Activated effector memory CD4-positive, alpha-beta T cell treated with Interleukin-2 at 50 U/mL for 16 hours (primary cell): ENCODE measurements around the gene SHANK1.
"Not testable (repeated sequence)": the region's sequence is repeated elsewhere in the genome, so short reads cannot be mapped to it uniquely, and the experiment has no call there.

Experiments used
- DNase-seq: peaks from one replicate; pipeline ENCODE4 v3.0.0-alpha.2; 2020

Gene SHANK1

DNA sequence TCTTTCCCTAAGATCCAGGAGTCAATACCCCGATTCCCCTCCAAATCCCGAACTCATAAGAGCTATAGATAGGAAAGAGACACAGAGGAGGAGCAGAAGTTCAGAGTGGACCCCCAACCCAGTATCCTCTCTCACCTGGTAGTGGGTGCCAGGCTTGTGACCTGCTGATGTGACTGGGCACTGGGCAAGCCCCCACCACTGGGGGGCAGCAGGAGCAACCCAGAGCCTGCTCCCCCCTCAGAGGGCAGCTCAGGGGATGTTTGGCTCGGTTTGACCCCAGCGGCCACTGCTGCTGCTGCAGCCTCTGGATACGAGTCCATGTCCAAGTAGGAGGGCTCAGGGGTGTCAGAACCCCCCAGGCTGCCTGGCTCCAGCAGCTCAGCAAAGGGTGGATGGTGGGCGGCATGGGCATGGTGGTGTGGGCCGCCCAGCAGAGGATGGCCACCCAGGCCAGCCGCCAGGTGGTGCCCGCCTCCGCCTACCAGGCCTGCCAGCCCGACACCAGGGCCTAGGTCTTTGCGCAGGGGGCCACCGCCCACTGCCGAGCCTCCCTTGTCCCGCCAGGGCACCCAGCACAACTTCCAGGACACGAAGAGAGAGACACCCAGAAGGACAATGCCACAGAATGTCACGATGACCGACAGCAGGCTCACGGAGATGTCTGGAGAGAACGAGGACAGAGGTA lies 87.3 kb downstream of the SHANK1 start:
- DNase-seq: no peak

DNA sequence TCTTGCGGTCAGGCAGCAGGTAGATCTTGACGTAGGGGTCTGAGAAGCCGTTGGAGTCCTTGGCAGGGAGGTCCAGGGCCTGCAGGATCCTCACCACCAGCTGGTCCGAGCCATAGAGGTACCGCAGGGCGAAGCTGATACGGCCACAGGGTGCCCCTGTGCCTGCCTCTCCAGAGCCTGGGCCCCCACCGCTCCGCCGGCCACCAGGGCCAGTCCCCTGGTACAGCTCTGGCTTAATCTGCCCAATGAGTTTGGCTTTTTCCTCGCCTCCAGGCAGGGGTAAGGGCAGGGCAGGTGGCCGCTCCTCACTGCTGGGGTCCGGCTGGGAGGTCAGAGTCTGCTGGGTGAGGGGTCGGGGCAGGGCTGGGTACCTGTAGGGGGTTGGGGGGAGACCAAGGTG lies 89.8 kb downstream of the SHANK1 start:
- DNase-seq: no peak

DNA sequence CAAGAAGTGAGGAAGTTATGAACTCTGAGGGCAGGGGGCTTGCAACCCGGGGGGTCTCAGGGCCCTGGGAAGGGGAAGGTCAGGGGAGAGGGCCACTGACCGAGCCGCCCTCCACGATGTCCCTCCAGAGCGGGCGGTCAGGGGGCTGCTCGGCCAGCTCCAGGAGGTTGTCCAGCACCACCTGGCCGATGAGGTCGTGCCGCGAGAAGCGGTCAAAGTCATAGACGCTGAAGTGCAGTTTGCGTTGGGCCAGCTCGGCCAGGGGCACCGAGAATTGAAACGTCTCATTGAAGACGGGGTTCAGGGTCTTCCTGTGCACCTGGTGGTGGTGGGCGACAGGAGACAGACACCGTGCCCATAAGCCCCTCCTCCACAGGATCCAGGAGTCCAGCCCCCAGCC lies 90.4 kb downstream of the SHANK1 start:
- no peak for DNase-seq

DNA sequence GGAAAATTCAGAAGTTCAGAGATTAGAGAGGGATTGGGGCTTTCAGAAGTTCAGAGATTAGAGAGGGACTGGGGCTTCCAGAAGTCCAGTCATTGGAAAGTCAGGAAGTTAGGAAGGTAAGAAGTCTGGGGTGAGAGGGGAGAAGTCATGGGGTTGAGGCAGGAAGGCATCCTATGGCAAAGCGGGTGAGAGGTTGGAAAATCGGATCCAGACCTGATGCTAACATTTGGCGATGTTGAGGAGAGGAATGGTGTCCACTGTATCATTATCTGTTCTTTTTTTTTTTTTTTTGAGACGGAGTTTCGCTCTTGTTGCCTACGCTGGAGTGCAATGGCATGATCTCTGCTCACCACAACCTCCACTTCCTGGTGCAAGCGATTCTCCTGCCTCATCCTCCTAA lies 91.1 kb downstream of the SHANK1 start:
- no peak for DNase-seq

DNA sequence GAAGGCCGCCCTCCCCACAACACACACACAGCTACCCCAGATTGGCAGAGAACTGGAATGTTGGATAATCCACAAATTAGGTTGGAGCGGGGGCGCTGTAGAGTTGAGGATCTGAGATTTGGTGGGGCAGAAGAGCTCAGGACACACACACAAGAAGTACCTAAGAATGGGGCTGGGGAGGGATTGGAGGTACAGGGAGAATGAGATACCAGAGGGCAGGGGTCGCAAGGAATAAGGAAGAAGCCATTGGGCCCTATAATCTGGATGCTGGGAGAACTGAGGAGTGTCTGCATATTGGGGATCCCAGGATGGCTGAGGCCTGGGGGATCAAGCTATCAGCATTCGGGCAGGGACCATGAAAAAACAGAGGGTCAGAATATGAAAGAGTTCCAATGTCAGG lies 91.5 kb downstream of the SHANK1 start:
- DNase-seq: no peak

DNA sequence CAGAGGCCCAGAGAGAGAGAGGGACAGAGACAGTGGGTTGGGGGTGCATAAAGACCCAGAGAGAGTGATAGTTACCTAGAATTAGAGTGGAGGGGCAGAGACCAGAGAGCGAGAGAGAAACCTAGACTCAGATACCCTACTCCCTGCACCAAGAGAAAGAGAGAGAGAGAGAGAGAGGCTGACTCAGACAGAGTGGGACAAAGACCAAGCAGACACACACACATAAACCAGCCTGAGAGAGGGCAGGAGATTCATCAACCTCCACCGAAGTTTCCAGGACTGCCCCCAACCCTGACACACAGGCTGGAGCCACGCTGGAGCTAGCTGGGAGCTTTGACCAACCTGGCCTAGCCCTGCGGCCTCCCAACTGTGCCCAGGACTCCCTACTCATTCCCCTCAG lies 92.8 kb downstream of the SHANK1 start:
- no peak for DNase-seq

DNA sequence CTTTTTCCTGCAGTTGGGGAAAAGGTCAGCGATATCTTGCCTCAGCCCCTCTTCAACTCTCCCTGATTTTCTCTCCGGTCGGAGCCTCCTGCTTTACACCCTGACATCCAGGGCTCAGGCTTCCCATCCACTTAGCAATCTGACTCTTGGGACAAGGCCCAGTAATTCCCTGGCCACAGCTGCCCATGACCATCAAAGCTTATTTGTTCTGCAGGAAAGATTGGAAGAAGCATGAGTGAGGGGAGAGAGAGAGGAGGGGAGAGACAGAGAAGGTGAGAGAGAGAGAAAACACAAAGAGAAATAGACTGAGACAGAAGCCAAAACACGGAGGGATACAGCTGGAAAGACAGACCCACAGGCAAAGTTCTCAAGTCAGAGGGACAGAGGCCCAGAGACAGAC lies 93.6 kb downstream of the SHANK1 start:
- no peak for DNase-seq

DNA sequence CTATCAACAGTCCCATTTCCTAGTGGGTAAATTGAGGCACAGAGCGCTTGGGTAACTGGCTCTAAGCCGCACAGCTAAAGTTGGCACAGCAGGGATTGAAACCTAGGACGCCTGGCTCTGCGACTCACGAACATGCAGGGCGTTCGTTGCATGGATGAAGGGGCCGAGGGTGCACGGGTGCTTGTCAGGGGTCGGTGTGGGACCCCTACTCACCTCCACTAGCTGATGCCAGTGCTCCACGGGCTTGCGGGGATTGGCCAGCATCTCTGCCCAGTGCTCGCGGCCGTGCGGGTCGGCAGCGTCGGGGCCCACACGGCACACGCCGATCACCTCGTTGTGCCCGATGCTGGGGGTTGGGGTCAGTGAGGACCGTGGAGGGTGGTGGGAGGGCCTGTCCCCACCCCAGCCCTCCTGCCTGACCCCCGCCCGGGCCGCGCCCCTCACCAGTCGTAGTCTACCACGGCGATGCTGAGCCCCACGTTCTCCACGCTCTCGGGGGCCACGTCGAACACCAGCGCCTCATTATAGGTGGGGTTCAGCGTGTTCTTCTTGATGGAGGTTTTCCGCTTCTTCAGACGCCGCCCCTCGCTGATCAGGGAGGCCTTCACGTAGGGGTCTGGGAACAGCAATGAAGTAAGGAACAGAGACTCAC lies 94.5 kb downstream of the SHANK1 start:
- DNase-seq: no peak

DNA sequence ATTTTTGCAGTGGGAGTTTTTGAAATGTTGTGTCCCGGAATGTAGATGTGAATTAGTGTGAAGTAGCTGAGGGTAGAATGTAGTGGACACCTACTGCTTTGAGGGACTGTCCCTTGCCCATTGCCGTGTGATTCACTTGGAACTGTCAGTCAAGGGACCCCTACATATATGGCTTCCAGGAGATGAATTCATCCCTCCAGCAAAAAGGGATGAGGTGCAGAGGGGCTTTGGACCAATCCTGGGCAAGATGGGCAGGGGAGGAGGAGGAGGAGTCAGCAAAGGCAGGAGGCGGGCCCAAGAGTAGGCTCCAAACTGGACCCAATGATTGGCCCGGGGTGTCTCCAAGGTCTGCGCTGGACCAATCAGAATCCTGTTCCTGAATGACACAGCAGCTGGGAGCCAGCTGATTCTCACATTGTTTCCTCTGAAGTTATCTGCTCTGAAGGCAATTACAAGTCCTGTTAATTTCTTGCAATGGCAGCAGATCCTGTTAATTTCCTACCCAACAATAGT lies 99.2 kb downstream of the SHANK1 start:
- DNase-seq: not testable (repeated sequence)

DNA sequence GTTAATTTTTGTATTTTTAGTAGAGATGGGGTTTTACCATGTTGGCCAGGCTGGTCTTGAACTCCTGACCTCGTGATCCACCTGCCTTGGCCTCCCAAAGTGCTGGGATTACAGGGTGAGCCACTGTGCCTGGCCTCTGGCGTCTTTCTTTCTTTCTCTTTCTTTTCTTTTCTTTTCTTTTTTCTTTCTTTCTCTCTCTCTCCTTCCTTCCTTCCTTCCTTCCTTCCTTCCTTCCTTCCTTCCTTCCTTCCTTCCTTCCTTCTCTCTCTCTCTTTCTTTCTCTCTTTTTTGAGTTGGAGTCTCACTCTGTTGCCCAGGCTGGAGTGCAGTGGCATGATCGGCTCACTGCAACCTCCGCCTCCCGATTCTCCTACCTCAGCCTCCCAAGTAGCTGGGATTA lies 100.4 kb downstream of the SHANK1 start:
- DNase-seq: not testable (repeated sequence)

DNA sequence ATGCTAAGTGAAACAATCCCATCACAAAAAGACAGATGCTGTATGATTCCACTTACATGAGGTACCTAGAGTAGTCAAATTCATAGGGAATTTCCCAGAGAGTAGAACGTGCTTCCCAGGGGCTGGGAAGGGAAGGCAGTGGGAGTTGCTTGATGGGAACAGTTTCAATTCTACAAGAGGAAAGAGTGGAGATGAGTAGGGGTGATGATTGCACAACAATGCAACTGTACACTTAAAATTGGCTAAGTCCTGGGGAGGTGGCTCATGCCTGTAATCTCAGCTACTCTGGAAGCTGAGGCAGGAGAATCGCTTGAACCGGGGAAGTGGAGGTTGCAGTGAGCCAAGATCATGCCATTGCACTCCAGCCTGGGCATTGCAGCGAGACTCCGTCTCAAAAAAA lies 101.2 kb downstream of the SHANK1 start:
- not testable (repeated sequence) for DNase-seq

DNA sequence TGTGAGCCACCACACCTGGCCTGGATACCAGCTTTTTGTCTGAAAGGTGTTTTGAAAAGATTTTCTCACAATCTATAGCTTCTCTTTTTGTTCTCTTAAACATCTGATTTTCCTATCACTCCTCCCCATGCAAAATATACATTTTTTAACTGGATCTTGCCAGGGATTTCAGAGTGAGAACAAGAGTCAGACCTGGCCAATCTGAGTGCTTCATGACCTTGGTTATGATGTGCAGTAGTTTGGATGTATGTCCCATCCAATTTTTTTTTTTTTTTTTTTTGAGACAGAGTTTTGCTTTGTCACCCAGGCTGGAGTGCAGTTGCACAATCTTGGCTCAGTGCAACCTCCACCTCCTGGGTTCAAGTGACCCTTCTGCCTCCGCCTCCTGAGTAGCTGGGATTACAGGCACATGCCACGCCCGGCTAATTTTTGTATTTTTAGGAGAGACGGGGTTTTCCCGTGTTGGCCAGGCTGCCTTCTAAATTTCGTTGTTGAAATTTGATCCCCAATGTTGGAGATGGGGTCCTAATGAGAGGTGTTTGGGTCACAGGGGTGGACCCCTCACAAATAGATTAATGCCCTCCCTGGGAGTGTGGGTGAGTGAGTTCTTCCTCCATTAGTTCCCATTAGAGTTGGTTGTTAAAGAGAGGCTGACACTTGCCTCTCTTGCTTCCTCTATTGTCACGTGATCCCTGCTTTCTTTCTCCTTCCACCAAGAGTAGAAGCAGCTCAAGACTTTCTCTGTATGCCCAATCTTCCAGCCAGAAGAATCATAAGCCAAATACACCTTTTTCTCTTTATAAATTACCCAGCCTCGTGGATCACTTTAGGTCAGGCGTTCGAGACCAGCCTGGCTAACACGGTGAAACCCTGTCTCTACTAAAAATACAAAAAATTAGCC lies 106.8 kb downstream of the SHANK1 start:
- DNase-seq: not testable (repeated sequence)
